Transverse colon (tissue), 4 donors: ENCODE measurements around the gene ABCA4. TPM values are rescaled to one million over a fixed set of nuclear protein-coding genes. Genes with fewer than 3 reads are reported as not detected.

Experiments
- DNase-seq: peaks from one replicate; pipeline ENCODE4 v3.0.0-alpha.2; 2019
- H3K27ac ChIP-seq, 4 donors: fragments of 200-600 bp; sonication (generic); 2 replicates each; pipeline ENCODE4 v1.5.1; 2016 to 2018; ENCODE audit warnings: inconsistent platforms in 4 of 4
- H3K27me3 ChIP-seq: fragments of 200-600 bp; sonication (generic); 2 replicates; pipeline ENCODE4 v1.5.1; 2017; ENCODE audit warnings: inconsistent platforms
- H3K36me3 ChIP-seq, 4 donors: fragments of 200-600 bp; sonication (generic); 2 replicates each; pipeline ENCODE4 v1.5.1; 2017 to 2019; ENCODE audit warnings: inconsistent platforms in 4 of 4
- H3K4me1 ChIP-seq, 4 donors: fragments of 200-600 bp; sonication (generic); 2 replicates each; pipeline ENCODE4 v1.5.1; 2017 to 2020; ENCODE audit warnings: inconsistent platforms in 4 of 4
- H3K4me3 ChIP-seq, 4 donors: fragments of 200-600 bp; sonication (generic); 1 replicate in 1 of 4; 2 replicates in 3 of 4; pipeline versions ENCODE4 v1.5.1 to v1.6.1; 2017 to 2019; ENCODE audit warnings: inconsistent platforms in 4 of 4
- H3K9me3 ChIP-seq, 2 donors: fragments of 200-600 bp; sonication (generic); 2 replicates each; pipeline ENCODE4 v1.5.1; 2017 to 2019; ENCODE audit warnings: inconsistent platforms in 2 of 2
- EP300 ChIP-seq: sonication (generic); formaldehyde crosslinking; IDR thresholded peaks from one replicate; pipeline ENCODE4 v1.6.1; 2017; ENCODE audit warnings: antibody characterized with exemption, low read depth
- POLR2A ChIP-seq: fragments of 450-650 bp; IDR thresholded peaks from one replicate; pipeline ENCODE4 v1.6.1; 2016; ENCODE audit warnings: antibody characterized with exemption, mild to moderate bottlenecking, moderate library complexity
- POLR2AphosphoS5 ChIP-seq, 3 donors: sonication (generic); formaldehyde crosslinking; IDR thresholded peaks; one replicate each; pipeline ENCODE4 v1.6.1; 2016; ENCODE audit warnings: antibody characterized with exemption in 3 of 3
- WGBS, 2 donors: methylation state at CpG; one replicate each; pipeline ENCODE4 v1.1.5; 2018; ENCODE audit warnings: low coverage in 1 of 2; 5-methylcytosine and 5-hydroxymethylcytosine counted together
- in situ Hi-C, 4 donors: fragments of 200-750 bp; cut with MboI; loops; one replicate each; pipeline versions ENCODE4 v1.15.0 to v1.15.1; 2017; ENCODE audit warnings: low sequenced_read_pairs in 3 of 4, low pct_ligation_motif_present in 1 of 4, low pct_unique_long_range_greater_than_20kb in 1 of 4
- intact Hi-C: fragments of 100-400 bp; cut with DNase I; formaldehyde crosslinking; loops from one replicate; pipeline ENCODE4 v1.15.1; 2023; ENCODE audit warnings: low total_unique reads
- total RNA-seq, 4 donors: library from RNA; depleted of rRNA; stranded (reverse); fragments of >200 nt; gene quantifications; one replicate each; pipeline ENCODE4 v1.1.0, GENCODE V29; 2016
- TF ChIP-seq, protein P1 (sequence below), 5 experiments: fragments of 200-600 bp in 3 of 5; fragments of 450-650 bp in 2 of 5; sonication (generic) in 3 of 5; IDR thresholded peaks; 1 replicate in 2 of 5; 2 replicates in 3 of 5; pipeline ENCODE4 v1.5.1; 2016 to 2017; ENCODE audit warnings: antibody characterized with exemption in 5 of 5, inconsistent platforms in 3 of 5, mild to moderate bottlenecking in 2 of 5, moderate library complexity in 1 of 5

ABCA4 gene
- total RNA-seq, 4 donors from 2014 or later, result 0.16 to 0.55 TPM; not detected in 2

DNA sequence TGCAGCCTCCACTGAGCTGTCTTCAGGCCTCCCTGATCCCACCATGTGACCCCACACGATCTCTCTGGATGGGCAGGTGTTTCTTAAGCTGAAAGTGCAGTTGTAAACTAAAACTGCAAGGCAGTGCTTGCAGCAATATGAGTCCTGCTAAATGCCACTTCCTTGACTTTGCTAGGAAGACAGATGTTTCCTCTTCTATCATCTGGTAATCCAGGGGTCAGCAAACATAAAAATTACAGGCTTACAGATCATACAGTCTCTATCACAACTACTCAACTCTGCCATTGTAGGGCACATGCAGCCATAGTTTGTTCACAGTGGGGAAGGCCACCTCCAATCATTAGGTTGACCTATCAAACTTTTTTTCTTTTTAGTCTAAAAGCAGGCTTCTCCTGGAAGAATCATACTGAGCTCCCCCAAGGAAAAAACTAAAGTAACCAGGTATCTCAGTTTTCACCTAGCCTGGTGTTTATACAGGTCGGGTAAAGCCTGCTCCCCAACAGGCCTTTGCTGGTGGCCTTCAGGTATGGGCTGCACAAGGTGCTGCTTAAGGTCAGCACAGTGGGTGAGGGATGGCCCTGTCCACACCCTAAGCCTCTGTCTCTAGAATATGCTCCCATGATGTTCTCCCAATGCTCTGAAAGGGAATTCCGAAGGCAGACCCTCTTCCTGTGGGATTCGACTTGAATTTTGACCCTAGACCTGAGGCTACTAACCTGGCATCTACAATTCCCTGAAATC, 10.8 kb downstream of the ABCA4 start:
- in situ Hi-C loops, result no loop called here

DNA sequence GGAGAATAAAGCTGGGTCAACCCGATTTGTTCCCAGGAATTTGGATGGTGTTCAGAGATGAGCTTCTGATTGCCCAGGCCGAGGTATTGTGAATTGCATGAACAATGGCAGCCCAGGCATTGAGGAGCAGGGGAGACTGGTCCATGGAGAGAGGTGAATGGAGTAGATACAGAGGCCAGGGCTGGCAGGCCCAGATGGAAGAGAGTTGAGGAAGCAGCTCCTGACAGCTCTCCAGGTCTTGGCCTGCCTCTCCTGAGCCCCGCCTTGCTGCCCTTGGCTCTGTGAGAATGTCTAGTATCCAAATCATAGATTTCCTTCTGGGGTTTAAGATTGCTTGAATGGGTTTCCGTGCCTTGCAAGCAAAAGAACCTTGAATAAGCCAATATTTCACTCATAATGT, 11.5 kb downstream of the ABCA4 start:
- 67 to 76% methylated on average over 1 to 4 of the region's 4 CpGs for WGBS, 2 donors
- no peaks in the 10 kb centered on the region for H3K36me3 ChIP-seq
- DNase-seq, result no peak
- no peak overlapping the region for H3K27ac ChIP-seq
- in situ Hi-C loops, result no loop called here
- no peaks in the 10 kb centered on the region for H3K27me3 ChIP-seq
- no peaks in the 10 kb centered on the region for H3K4me1 ChIP-seq
- TF ChIP-seq EP300, result no peak
- TF ChIP-seq, protein P1, sequence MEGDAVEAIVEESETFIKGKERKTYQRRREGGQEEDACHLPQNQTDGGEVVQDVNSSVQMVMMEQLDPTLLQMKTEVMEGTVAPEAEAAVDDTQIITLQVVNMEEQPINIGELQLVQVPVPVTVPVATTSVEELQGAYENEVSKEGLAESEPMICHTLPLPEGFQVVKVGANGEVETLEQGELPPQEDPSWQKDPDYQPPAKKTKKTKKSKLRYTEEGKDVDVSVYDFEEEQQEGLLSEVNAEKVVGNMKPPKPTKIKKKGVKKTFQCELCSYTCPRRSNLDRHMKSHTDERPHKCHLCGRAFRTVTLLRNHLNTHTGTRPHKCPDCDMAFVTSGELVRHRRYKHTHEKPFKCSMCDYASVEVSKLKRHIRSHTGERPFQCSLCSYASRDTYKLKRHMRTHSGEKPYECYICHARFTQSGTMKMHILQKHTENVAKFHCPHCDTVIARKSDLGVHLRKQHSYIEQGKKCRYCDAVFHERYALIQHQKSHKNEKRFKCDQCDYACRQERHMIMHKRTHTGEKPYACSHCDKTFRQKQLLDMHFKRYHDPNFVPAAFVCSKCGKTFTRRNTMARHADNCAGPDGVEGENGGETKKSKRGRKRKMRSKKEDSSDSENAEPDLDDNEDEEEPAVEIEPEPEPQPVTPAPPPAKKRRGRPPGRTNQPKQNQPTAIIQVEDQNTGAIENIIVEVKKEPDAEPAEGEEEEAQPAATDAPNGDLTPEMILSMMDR (IDR thresholded peaks at IDR 0.05), result no peak
- no peak for TF ChIP-seq POLR2AphosphoS5 (IDR thresholded peaks at IDR 0.05)
- TF ChIP-seq POLR2A, result no peak
- H3K4me3 ChIP-seq, result no peak overlapping the region
- H3K9me3 ChIP-seq, result no peaks in the 10 kb centered on the region
- intact Hi-C loops, result no loop called here

More for the DNA sequence above, 10.8 kb downstream of the ABCA4 start:
- TF ChIP-seq EP300, result no peak
- TF ChIP-seq, protein P1 (IDR thresholded peaks at IDR 0.05), result no peak
- no peak for TF ChIP-seq POLR2AphosphoS5 (IDR thresholded peaks at IDR 0.05)
- no peak for TF ChIP-seq POLR2A
- Histone ChIP-seq H3K4me3 (no peak overlapping the region), H3K36me3 (no peaks in the 10 kb centered on the region), H3K4me1 (no peaks in the 10 kb centered on the region), H3K27ac (no peak overlapping the region), H3K27me3 (no peaks in the 10 kb centered on the region), H3K9me3 (no peaks in the 10 kb centered on the region)
- intact Hi-C loops, result no loop called here
- 60 to 79% methylated on average over 1 to 4 of the region's 4 CpGs for WGBS, 2 donors
- no peak for DNase-seq

DNA sequence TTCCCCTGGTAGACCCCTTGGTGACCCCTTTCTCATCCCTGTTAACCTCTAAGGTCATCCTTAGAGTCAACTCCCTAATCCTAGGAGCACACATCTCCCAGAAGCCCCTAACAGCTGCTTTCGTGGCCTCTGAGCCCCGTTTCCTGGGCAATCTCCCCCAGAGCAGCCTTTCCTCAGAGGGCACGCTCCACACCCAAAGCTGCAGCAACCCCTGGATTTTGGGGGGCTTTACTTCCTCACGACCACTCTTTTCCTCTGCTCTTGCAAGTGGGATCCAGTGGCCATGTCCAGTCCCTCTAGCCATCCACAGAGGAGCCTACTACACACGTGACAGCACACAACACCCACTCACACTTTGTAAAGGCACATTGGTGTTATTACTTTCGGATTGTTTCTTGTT, 13.8 kb downstream of the ABCA4 start:
- H3K27me3 ChIP-seq, result no peaks in the 10 kb centered on the region
- H3K27ac ChIP-seq, result no peak overlapping the region
- H3K9me3 ChIP-seq, result no peaks in the 10 kb centered on the region
- in situ Hi-C loops (no loop called here), intact Hi-C loops (no loop called here)
- 82 to 100% methylated on average over 4 to 6 of the region's 6 CpGs for WGBS, 2 donors
- no peak for TF ChIP-seq POLR2AphosphoS5 (IDR thresholded peaks at IDR 0.05)
- H3K36me3 ChIP-seq, result no peaks in the 10 kb centered on the region
- no peak overlapping the region for H3K4me3 ChIP-seq
- no peaks in the 10 kb centered on the region for H3K4me1 ChIP-seq
- no peak for DNase-seq

DNA sequence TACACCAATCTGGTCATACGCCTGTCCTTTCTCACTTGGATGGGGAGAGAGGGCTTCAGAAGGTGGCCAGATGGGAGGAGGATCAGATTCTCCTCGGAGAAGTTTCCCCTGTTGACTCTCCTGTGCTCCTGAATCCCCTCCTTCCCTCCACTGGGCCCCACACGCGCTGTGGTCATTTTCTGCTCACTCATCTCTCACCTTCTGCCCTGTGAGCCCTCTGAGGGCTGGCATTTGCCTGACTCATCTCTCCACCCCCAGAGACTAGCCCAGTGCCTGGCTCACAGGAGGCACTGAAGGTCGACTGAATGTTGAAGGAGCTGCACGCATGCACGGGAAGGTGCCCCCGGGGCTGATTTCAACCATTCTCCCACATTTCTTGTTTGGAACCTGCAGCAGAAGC, 14.2 kb downstream of the ABCA4 start:
- H3K9me3 ChIP-seq, result no peaks in the 10 kb centered on the region
- H3K27me3 ChIP-seq, result no peaks in the 10 kb centered on the region
- TF ChIP-seq POLR2AphosphoS5 (IDR thresholded peaks at IDR 0.05) (no peak), EP300 (no peak), POLR2A (no peak)
- TF ChIP-seq, protein P1 (IDR thresholded peaks at IDR 0.05), result no peak
- in situ Hi-C loops, result no loop called here
- H3K36me3 ChIP-seq, result no peaks in the 10 kb centered on the region
- H3K27ac ChIP-seq, result no peak overlapping the region
- H3K4me1 ChIP-seq, result peaks cover 0 to 1% (median 0%) of the 10 kb centered on the region in 4 donors
- H3K4me3 ChIP-seq, result no peak overlapping the region
- WGBS, 2 donors, result 85% methylated on average over 8 of the region's 8 CpGs; no CpG with 5 or more reads in 1 of the 2 donors
- intact Hi-C loops, result no loop called here
- no peak for DNase-seq
